GM19351 (cell line): ENCODE data around the gene TBC1D17.
"Not testable (repeated sequence)": the region's sequence is repeated elsewhere in the genome, so short reads cannot be mapped to it uniquely, and the experiment has no call there.

ENCODE experiments used
- ATAC-seq: cut with Tn5 transposase; IDR thresholded peaks from one replicate; pipeline ENCODE4 v1.9.1; 2021; ENCODE audit warnings: mild to moderate bottlenecking, moderate library complexity; ENCODE audit not compliant: unreplicated experiment

The TBC1D17 gene

DNA sequence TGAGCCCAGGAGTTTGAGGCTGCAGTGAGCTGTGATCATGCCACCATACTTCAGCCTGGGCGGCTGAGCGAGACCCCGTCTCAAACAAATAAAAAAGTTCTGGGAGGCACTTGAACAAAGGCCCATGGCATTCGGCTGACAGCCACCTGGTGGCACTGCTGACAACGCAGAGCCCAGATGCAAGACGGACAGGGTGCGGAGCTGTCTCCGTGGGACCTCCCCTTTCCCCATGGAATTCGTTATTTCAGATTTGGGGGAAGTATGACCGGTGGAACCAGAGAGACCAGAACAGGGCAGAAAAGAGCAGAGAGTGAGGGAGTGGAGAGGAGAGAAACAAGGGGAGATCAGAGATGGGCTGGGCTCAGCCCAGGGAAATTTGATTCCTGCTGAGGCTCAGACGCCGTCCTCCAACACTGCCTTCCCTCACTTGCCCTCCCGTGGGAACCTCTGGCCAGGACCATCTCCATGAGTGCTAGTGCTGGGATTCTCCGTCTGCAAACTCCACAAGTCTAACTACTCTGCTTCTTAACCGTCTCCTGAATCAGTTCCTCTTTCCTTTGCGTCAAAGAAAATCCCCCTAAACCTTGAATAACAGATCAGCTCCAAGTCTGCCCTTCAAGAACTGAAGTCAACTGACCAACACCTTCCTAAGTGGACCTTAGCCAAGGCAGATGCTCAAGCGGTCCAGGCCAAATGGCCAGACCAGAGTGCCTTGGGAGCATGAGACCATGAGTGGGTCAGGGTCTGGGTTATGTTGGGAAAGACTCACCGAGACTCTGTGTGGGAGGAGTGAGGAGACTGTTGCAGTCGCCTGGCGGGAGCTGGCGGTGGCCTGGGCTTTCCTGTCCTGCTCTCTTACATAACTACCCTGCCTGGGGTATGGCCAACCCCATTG is 39.6 kb downstream of the TBC1D17 start:
- ATAC-seq, result no peak

DNA sequence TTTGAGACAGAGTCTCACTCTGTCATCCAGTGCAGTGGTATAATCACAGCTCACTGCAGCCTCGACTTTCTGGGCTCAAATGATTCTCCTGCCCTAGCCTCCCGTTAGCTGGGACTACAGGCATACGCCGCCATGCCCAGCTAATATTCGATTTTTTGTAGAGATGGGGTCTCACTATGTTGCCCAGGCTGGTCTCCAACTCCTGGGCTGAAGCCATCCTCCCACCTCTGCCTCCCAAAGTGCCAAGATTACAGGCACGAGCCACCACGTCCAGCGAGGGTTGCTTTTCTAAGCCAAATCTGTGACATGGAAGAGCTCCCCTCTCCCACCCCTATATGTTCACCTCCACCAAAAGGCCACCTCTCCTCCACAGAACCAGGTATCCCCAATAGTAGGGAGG is 40.6 kb downstream of the TBC1D17 start:
- ATAC-seq, result no peak

DNA sequence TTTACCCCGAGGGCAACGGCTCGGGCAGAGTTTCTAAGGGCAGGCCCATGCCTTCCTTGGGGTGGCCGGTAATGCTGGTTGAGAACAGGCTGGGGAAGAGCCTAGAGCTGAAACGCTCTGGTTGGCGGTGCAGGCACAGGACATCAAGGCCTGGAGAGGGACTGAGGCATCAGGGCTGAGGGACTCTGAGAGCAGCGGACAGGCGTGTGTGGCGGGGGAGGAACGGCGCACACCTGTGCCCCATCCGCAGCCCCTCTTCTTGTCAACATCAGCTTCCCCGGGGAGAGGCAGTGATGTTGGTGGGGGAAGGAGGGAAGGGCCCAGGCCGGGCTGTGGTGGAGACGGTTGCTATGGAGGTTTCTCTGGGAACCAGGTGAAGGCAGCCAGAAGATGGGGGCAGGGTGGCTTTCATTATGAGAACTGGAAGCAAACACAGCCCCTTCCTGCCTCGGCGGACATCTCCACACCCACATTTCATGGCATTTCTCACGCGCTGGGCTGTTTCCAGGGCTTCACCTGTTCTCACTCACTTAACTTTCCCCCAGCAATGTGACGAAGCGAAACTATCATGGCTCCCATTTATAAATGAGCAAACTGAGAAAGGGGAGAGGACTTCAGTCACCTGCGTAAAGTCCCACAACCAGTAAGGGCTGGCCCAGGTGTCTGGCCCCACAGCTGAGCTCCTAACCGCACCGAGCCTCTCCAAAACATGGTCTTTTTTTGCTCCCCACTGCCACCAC is 43.3 kb downstream of the TBC1D17 start:
- ATAC-seq, result no peak

DNA sequence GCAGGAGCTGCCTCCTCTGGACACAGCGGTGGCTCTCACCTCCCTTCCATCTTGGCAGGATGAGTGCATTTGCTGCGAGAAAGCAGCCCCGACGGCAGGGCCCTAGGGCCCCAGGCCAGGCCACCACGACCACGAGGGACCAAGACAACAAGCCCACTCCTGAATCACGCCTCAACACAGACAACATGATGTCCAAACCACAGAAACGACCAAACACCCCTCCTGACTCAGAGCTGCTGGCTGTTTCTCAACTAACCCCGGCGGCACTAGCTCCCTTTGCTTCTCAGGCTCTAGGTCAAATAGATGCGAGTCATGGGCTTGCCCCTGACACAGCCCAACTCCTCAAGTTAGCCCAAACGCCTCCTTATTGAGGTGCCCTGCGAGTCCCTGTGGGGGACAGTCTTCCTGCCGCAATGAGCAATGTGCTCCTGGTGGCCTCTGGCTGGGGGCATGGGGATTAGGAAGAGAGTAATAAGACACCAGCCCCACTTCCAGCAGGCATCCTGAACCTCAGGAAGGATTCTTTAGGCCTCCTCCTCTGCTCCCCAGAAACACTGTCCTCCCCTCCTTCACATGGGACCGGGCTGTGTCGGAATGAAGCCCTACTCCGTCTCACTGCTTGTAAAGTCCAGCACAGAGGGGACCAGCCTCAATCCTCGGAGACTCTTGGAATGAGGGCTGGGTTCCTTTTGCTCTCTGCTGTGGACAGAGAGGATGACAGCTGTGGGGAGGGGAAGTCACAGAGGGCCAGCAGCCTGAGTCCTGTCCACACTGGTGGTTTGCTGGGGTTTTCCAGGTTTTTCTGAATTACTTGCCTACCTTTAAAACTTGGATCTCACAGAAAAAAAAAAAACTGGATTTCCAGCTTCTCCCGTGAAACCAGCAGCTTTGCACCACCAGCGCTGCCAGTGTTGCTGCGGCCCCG is 44.6 kb downstream of the TBC1D17 start:
- ATAC-seq, result no peak

DNA sequence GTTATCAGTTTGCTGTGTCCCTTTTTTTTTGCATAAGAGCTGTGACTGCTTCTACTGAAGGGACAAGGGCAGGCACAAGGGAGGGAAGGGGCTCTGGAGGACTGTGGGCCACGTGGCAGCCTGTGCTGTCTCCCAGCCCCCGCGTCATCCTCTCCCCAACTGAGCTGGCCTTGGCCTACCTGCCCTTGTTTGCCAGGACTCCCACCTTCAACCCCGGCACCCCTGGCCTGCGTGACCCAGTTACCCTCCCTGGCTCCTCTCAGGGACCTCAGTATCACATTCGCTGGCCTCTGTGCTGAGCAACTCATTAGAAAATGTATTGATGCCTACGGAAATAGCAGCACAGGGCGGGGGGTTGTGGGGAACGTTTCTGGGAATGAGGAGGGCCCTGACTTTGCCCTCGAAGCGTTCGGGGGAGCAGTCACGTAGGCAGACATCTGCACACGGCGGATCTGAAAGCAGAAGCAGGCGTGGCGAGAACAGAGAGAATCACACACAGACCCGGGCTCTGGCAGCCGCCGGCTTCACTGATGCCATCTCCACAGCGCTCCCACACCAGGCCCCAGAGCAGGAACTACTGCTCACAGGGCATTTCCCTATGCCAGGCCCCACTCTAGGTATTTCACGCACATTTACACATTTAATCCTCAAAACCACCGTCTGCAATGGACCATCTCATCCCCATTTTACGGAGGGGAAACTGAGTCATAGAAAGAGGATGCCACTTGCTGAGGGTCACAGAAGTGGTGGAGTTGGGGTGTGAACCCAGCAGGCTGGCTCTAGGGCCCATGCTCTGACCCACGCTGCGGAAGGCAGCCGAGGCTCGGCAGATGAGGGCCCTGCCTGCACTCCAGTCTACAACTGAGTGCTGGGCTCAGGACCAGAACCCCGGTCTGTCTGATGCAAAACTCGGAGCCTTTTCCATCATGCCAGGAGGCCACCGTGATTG is 45.8 kb downstream of the TBC1D17 start:
- ATAC-seq, result no peak

DNA sequence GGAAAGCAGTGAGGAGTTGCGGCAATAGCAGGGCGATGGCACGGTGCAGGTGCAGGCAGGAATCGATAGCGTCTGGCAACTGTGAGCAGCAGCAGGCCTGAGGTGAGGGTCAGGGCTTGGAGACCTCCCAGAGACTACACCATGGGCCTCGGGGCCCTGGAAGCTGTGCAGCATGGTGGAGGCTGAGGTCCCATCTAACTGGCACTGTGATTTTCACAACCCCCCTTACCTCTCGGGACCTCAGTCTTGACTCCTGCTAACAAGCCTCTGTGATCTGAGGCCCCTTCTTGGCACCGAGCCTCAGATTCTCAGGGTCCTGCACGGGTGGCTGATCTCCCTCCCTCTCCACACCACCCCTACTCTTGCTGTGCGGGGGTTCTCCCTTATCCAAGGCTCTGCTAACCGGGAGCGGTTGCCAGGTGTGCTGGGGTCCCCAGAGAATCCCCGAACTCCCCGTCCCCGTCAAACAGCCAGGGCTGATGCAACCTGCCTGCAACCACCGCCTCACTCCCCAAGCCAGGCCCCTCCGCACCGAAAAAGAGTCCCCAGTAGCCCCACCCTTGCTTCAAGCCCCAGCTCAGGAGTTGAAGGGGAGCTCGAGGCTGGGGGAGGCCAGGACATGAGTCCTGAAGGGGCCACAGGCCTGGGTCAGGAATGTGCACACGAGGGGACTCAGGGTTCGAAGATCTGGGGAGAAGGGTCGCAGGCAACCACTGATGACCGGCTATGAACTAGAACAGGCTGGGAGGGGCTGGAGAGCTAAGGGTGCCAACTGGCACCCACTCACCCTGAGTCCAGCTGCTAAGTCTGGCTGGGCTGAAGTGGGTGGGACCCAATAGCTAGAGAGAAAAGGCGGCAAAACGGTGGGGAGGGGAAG is 46.7 kb downstream of the TBC1D17 start:
- ATAC-seq, result no peak

DNA sequence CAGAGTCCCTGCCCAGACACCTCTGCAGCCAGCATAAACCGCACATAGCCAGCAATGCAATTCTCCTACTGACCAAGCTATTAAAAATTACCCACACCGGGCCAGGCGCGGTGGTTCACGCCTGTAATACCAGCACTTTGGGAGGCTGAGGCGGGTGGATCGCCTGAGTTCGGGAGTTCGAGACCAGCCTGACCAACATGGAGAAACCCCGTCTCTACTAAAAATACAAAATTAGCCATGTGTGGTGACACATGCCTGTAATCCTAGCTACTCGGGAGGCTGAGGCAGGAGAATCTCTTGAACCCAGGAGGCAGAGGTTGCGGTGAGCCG is 47.3 kb downstream of the TBC1D17 start:
- ATAC-seq, result not testable (repeated sequence)

DNA sequence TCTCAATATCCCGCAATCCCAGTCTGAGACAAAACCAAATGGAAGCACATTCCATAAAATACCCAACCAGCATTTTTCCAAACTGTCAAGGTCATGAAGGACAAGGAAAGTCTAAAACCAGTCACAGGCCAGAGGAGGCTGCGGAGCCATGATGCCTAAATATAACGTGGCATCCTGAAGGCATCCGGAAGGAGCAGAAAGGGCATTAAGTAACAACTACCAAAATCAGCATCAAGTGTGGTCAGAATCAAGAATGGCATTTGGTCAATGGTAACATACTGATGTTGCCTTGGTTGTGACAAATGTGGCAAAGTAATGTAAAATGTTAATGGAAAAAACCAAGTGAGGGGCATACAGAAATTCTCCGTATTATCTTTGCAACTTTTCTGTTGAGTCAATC is 48.0 kb downstream of the TBC1D17 start:
- no peak for ATAC-seq

DNA sequence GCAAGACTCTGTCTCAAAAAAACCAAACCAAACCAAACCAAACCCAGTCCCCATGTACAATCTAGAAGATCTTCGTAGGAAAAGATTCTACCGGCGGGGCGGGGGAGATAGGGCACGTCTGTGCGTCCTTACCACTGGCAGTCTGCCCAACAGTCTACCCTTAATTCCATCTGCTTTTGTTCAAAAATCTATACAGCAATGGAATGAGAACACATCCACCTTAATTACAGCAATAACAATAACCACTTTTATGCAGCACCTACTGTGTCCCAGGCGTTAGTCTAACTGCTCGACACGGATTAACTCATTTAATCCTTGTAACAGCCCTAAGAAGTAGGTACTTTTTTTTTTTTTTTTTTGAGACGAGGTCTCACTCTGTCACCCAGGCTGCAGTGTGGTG is 49.0 kb downstream of the TBC1D17 start:
- ATAC-seq, result no peak

DNA sequence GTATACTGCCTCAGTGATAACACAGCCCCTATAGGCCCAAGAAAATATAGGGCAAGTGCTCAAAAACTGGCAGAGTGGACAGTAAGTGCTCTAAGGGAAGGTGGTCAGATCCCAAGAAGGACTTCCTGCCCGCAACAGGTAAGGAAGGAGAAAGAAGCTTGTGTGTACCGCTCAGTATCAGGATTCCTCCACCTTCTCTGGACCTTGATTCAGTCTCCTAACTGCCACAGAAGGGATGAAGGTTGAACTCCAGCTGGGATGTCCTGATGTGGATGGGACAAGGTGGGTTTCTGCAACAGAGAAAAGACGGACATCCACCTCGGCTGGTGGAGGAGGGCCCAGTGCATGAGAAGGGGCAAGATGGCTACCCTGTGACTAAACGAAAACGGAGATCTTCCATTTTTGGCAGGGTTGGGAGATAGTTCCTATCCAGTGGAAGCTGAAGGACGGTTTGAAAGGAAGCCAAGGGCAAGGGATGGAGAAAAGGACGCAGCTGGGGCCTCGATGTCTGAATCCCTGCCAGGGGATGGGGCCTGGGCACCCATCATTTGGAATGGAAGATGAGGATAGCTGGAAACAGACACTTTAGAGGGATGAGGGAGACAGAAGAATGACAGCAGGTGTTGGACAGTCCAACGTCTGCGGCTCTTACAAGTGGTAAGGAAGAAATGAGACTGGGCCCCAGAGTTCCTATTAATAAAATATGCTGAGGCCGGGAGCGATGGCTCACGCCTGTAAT is 50.2 kb downstream of the TBC1D17 start:
- no peak for ATAC-seq

DNA sequence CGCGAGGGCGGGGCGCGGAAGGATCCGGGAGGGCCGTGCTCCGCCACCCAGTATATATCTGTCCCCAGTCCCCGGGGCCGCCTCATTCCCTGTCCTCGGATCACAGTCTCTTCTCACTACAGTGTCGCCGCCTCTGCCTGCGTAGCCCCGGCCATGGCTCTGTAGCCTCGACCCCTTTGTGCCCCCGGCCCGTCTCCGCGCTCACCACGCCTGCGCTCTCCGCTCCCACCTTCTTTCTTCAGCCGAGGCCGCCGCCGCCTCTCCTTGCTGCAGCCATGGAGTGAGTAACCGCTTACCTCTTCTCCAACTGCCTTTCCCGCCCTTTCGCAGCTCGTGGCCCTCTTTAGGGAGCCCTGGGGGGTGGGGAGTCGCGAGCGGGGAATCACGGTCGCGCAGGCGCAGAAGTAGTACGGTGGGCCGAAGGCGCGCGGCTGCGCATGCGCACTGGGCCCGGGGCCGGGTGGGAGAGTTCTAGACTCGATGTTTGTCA is 51.7 kb downstream of the TBC1D17 start, which contains the start of the genes ATF5 and NUP62:
Gene ATF5, plus strand, starts transcription at position 85 of the 490 bp plus-strand sequence. CDS start 1,646 bp downstream, outside the sequence.
Gene NUP62, minus strand, starts transcription at position 384 of the 490 bp plus-strand sequence. CDS start 19,697 bp downstream, outside the sequence.
- ATAC-seq, result peak; percentile 53

DNA sequence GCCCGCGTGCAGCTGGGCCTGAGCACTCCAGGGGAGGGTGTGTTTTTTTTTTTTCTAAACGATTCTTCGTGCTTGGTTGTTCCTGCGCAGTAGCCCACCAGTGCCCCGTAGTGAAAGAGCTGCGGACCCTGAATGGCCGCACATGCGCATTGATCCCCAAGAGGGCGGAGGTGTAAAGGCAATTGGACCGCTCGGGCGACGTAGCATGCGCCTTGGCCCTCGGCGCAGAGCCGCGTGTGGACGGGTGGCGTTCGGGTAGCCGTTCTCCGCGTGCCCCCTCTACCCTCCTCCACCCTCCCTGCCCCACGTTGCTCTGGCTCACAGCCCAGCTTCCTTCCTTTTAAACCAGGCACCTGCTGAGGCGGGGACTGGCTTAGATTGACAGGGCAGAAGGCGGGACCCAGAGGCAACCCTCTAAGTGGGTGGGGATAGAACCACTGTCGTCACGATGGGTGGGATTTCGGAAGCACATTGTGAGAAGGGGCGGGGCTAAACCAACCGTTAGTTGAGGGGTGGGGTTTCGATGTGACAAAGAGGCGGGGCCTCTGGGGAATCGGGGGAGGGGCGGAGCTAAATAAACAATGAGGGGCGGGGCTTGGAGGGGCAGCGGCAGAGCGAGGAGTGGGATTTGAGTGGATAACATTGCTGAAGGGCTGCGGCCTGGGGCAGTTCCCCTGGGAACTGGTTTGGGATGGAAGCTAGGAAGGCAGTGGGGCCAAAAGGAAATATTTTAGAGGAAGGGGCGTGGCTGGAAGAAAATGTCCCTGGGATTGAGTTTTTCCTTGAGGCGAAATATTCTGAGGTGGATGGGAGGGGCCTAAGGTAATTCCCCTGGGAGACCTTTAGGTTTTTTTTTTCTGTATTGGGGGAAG is 52.3 kb downstream of the TBC1D17 start:
- ATAC-seq, result peak; percentile 68

DNA sequence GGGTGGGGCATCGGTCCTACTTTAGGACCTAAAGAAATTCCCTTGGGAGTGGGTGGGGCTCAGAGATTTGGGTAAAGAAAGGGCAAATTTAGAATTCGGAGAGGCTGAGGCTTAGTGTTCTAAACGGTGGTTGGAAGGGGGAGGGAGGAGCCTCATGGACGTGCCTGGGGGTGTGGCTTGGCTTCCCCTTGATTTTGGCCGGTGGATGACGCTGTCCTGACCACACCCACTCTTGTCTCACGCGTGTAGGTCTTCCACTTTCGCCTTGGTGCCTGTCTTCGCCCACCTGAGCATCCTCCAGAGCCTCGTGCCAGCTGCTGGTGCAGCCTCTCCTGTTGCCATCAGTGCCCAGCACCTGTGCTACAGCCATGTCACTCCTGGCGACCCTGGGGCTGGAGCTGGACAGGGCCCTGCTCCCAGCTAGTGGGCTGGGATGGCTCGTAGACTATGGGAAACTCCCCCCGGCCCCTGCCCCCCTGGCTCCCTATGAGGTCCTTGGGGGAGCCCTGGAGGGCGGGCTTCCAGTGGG is 53.0 kb downstream of the TBC1D17 start:
- ATAC-seq, result no peak

DNA sequence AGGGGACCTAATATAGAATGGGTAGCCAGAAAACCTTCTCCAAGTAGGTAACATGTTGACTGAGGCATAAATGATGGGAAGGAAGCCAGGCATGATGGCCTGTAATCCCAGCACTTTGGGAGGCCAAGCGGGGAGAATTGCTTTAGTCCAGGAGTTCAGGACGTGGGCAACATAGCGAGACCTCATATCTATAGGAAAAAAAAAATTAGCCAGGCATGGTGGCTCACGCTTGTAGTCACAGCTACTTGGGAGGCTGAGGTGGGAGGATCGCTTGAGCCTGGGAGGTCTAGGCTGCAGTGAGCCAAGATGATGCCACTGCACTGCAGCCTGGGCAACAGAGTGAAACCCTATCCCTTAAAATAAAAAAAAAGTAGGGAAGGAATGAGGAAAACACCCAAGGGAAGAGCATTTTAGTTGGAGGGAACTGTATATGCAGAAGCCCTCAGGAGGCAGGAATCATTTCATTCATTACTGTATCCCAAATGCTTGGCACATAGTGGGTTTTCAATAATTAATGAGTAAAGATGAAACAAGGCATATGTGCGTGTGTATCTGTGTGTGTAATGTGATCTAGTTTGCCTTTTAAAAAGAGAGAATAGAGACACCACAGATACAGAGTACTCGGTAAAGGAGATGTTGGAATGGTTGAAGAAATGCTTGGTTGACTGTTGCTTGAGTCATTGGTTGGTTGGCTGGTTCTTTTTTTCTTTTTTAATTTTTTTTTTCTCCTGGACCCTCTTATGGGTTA is 54.0 kb downstream of the TBC1D17 start:
- ATAC-seq, result no peak

DNA sequence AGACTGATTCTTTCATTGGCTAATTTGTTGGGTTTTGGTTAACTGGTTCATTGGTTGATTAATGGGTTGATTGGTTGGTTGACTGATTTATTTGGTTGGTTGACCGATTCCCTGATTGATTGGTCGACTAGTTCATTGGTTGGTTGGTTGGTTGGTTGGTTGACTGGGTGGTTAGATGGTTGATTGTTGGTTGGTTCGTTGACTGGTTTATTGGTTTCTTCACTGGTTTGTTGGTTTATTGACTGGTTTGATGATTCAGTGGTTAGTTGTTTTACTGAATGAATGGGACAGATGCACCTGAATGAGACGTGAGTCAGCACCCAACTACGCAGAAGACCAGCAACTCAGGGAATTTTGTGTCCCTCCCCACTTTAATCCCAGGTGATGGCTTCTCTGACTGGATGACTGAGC is 54.5 kb downstream of the TBC1D17 start:
- ATAC-seq, result no peak

DNA sequence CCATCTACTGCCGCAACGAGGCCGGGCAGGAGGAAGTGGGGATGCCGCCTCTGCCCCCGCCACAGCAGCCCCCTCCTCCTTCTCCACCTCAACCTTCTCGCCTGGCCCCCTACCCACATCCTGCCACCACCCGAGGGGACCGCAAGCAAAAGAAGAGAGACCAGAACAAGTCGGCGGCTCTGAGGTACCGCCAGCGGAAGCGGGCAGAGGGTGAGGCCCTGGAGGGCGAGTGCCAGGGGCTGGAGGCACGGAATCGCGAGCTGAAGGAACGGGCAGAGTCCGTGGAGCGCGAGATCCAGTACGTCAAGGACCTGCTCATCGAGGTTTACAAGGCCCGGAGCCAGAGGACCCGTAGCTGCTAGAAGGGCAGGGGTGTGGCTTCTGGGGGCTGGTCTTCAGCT is 55.2 kb downstream of the TBC1D17 start:
- no peak for ATAC-seq
